ENCODE measurements around the gene LAMTOR1. TPM values are rescaled to one million over a fixed set of nuclear protein-coding genes. Genes with fewer than 3 reads are reported as not detected.

The LAMTOR1 gene
- total RNA-seq, 2 donors from 2014 or later: 65.6 to 66.9 TPM

DNA sequence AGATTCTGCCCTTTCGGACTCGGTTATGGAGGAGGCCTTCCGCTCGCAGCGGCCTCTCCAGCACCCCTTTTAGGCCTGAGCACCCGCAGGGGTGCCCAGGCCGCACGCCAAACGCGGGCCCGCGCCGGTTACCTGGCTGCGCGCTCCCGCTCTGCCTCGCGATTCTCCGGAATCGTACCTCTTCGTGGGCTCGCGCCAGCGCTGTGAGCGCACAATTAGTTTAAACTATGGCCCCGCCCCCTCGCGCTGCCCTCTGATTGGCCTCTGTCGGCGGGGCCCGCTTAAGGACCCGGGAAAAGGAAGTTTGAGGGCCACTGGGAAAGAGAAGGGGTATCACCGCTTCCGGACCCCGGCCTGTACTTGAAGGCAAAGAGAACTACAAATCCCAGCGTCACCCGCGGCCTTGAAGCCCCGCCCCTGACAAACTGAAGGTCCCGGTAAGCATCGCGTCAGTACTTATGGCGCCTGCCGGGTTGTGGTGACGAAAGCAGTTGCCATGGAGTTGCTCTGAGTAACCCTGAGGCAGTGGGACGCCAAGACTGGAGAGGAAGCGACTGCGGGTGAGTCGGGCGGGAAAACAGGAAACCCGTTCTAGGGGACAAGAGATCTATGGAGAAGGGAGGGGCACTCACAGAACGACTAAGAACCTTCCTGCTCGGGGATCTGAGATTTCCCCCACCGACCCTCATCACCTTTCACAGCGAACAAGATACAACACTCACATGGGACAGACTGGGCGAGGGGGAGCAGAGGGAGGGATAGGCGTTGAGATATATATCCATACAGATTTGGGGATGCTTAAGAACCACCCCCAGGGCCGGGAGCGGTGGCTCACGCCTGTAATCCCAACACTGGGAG lies 22.5 kb downstream of the LAMTOR1 start, which contains the start of the genes LRRC51 and NUMA1:
TSS of gene LRRC51 (plus strand) at position 525 of the 858 bp plus-strand sequence. CDS start 8,234 bp downstream, outside the sequence.
TSS of gene NUMA1 (minus strand) at position 217 of the 858 bp plus-strand sequence. CDS start 44,599 bp downstream, outside the sequence.
- peak within 1 kb of the TSS; percentile 72 to 96 (median 90) for H3K27ac ChIP-seq
- no peaks in the 10 kb centered on the region for H3K9me3 ChIP-seq
- no peaks in the 10 kb centered on the region for H3K27me3 ChIP-seq
- intact Hi-C loops (cut with DNase I): no loop called here
- H3K36me3 ChIP-seq (replicated peaks in 1 of 2; ENCODE audit: insufficient read depth in 1 of 2, low read depth in 2 of 2): no peaks in the 10 kb centered on the region
- WGBS, 2 donors: 1 to 2% methylated on average over 17 to 56 of the region's 60 CpGs
- H3K4me1 ChIP-seq: peaks cover 25% of the 10 kb centered on the region
- ATAC-seq: peak; percentile 96
- peak; percentile 99 to 100 (median 100) for DNase-seq
- TF ChIP-seq, protein P1, sequence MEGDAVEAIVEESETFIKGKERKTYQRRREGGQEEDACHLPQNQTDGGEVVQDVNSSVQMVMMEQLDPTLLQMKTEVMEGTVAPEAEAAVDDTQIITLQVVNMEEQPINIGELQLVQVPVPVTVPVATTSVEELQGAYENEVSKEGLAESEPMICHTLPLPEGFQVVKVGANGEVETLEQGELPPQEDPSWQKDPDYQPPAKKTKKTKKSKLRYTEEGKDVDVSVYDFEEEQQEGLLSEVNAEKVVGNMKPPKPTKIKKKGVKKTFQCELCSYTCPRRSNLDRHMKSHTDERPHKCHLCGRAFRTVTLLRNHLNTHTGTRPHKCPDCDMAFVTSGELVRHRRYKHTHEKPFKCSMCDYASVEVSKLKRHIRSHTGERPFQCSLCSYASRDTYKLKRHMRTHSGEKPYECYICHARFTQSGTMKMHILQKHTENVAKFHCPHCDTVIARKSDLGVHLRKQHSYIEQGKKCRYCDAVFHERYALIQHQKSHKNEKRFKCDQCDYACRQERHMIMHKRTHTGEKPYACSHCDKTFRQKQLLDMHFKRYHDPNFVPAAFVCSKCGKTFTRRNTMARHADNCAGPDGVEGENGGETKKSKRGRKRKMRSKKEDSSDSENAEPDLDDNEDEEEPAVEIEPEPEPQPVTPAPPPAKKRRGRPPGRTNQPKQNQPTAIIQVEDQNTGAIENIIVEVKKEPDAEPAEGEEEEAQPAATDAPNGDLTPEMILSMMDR (IDR thresholded peaks at IDR 0.05): no peak
- TF ChIP-seq POLR2A (IDR thresholded peaks at IDR 0.05): peak in 2 of 3 donors; percentile 64 to 70
- peak within 1 kb of the TSS; percentile 58 to 79 for H3K4me3 ChIP-seq

DNA sequence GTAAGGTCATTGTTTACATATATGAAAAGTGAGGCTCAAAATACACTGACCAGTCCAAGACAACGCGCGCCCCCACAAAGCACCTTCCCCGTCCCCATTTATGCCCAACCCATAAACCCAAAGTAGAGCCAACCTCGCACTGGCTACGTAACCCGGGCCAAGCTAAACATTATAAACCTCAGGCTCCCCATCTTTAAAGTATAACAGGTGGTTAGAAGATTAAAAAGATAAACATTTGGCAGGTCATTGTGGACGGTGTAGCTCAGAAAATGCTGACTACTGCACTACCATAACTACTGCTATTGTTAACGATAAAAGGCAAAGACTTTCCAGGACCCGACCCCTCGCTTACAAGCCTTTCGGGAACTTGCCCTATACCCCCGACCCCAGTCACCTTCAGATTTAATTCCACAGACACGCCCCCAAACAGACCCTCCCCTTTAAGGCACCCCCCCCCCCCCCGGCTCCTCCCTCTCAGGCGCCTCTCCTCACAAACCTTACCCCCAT lies 23.2 kb downstream of the LAMTOR1 start:
- ATAC-seq (peak; percentile 37), DNase-seq (peak; percentile 19 to 37 (median 32))
- no peak for TF ChIP-seq POLR2A (IDR thresholded peaks at IDR 0.05)
- TF ChIP-seq, protein P1 (IDR thresholded peaks at IDR 0.05): no peak
- WGBS, 2 donors: 1 to 2% methylated on average over 16 of the region's 16 CpGs
- Histone ChIP-seq H3K4me3 (peak overlapping the region; percentile 58 to 79), H3K27ac (peak overlapping the region; percentile 72 to 96 (median 90)), H3K9me3 (no peaks in the 10 kb centered on the region), H3K27me3 (no peaks in the 10 kb centered on the region), H3K36me3 (replicated peaks in 1 of 2; ENCODE audit: insufficient read depth in 1 of 2, low read depth in 2 of 2) (no peaks in the 10 kb centered on the region), H3K4me1 (peaks cover 25% of the 10 kb centered on the region)
- intact Hi-C loops (cut with DNase I): no loop called here

DNA sequence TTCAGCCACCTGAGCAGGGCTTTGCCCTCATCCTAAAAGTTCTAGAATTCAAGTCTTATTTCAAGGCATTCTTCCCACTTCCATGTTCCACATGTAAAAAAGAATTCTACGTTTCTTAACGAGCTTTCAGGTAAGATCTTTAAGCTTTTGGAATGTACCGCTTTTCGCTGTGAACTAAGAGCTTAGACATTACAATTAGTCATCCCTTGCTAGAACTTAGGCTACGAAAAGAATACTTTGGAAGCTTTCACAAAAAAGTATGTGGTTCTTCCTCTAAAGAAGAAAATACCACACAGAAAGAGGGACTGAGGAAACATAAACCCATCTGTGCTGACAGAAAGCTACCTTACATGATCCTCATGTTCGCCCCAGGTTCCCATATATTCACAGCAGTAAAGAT lies 24.6 kb downstream of the LAMTOR1 start:
- intact Hi-C loops (cut with DNase I): no loop called here
- H3K9me3 ChIP-seq: no peaks in the 10 kb centered on the region
- DNase-seq (no peak), ATAC-seq (no peak)
- TF ChIP-seq, protein P1 (IDR thresholded peaks at IDR 0.05): no peak
- no peak for TF ChIP-seq POLR2A (IDR thresholded peaks at IDR 0.05)
- H3K4me3 ChIP-seq: no peak overlapping the region
- no peaks in the 10 kb centered on the region for H3K36me3 ChIP-seq (replicated peaks in 1 of 2; ENCODE audit: insufficient read depth in 1 of 2, low read depth in 2 of 2)
- WGBS, 2 donors: 44 to 67% methylated on average over 6 of the region's 6 CpGs
- peaks cover 25% of the 10 kb centered on the region for H3K4me1 ChIP-seq
- peak overlapping the region in 3 of 4 donors; percentile 87 to 96 (median 92) for H3K27ac ChIP-seq
- H3K27me3 ChIP-seq: no peaks in the 10 kb centered on the region

DNA sequence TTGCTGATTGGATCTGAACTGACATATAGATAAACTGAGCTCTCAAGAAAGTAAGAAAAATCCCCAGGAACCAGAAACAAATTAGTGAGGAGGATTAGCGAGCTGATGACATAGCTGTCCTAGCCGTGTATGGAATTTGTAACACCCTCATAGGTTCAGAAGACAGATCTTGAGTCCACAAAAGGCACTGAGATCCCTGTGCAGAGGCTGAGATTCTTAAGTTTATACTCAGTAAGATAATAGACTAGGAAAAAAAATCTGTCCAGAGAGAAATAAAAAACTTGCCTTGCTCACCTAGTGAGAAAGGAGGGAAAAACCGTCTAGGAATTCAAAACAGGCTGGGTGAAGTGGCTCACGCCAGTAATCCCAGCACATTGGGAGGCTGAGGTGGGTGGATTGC lies 27.3 kb downstream of the LAMTOR1 start:
- intact Hi-C loops (cut with DNase I): no loop called here
- no peak overlapping the region for H3K27ac ChIP-seq

More for the DNA sequence above, 27.3 kb downstream of the LAMTOR1 start:
- DNase-seq (no peak), ATAC-seq (no peak)
- no peak for TF ChIP-seq POLR2A (IDR thresholded peaks at IDR 0.05)
- TF ChIP-seq, protein P1 (IDR thresholded peaks at IDR 0.05): no peak
- no peaks in the 10 kb centered on the region for H3K36me3 ChIP-seq (replicated peaks in 1 of 2; ENCODE audit: insufficient read depth in 1 of 2, low read depth in 2 of 2)
- H3K4me3 ChIP-seq: no peak overlapping the region
- H3K9me3 ChIP-seq: no peaks in the 10 kb centered on the region
- H3K27me3 ChIP-seq: no peaks in the 10 kb centered on the region
- peaks cover 18% of the 10 kb centered on the region for H3K4me1 ChIP-seq
- WGBS, 2 donors: 91 to 92% methylated on average over 4 of the region's 4 CpGs

Data from body of pancreas (tissue), 4 donors.